Type B pancreatic cell (in vitro differentiated cells): ENCODE results near the gene SLC25A48. TPM values are rescaled to one million over a fixed set of nuclear protein-coding genes. Genes with fewer than 3 reads are reported as not detected.

ENCODE experiments used
- DNase-seq: peaks from one replicate; pipeline ENCODE4 v3.0.0; 2021; ENCODE audit warnings: mixed read lengths; ENCODE audit not compliant: unreplicated experiment; ENCODE audit errors: extremely low spot score
- H3K27ac Mint-ChIP-seq: 2 replicates; pipeline ENCODE4 v1.8.0; 2021; ENCODE audit warnings: mild to moderate bottlenecking, mixed read lengths
- H3K27me3 Mint-ChIP-seq: 2 replicates; pipeline ENCODE4 v1.8.0; 2021; ENCODE audit warnings: mixed read lengths
- H3K36me3 Mint-ChIP-seq: 2 replicates; pipeline ENCODE4 v1.8.0; 2021; ENCODE audit warnings: mixed read lengths
- H3K4me1 Mint-ChIP-seq: one replicate; pipeline ENCODE4 v1.8.0; 2021; ENCODE audit warnings: mixed read lengths; ENCODE audit not compliant: unreplicated experiment
- H3K4me3 Mint-ChIP-seq: 2 replicates; pipeline ENCODE4 v1.8.0; 2021; ENCODE audit warnings: mild to moderate bottlenecking, mixed read lengths
- H3K9me3 Mint-ChIP-seq: 2 replicates; pipeline ENCODE4 v1.8.0; 2021; ENCODE audit warnings: mixed read lengths
- CTCF ChIP-seq: fragments of 200-600 bp; sonication (generic); conservative IDR thresholded peaks from 2 replicates; pipeline ENCODE4 v1.5.0; 2021; ENCODE audit warnings: antibody characterized with exemption, mild to moderate bottlenecking
- total RNA-seq: library from RNA; stranded (reverse); gene quantifications from 2 replicates; pipeline ENCODE4 v1.2.1, GENCODE V29; 2021; ENCODE audit warnings: low replicate concordance

SLC25A48 gene
- total RNA-seq, 1 donor from 2014 or later = 8.2 TPM

- H3K27me3 Mint-ChIP-seq = peaks cover 63% of the 10 kb centered on the region
- H3K9me3 Mint-ChIP-seq = no peaks in the 10 kb centered on the region
- no peak overlapping the region for H3K27ac Mint-ChIP-seq
- no peak for DNase-seq
- TF ChIP-seq CTCF = no peak
- H3K36me3 Mint-ChIP-seq = no peaks in the 10 kb centered on the region
- no peak overlapping the region for H3K4me3 Mint-ChIP-seq
- H3K4me1 Mint-ChIP-seq = peaks cover 13% of the 10 kb centered on the region
Measured at GRCh38 chr5:135900276-135900675, 65.8 kb downstream of the SLC25A48 start.

GRCh38 chr5:135901633-135902032, 67.2 kb downstream of the SLC25A48 start:
- peaks cover 61% of the 10 kb centered on the region for H3K27me3 Mint-ChIP-seq
- H3K27ac Mint-ChIP-seq = no peak overlapping the region
- no peak for TF ChIP-seq CTCF
- H3K4me3 Mint-ChIP-seq = no peak overlapping the region
- DNase-seq = no peak
- H3K36me3 Mint-ChIP-seq = no peaks in the 10 kb centered on the region
- no peaks in the 10 kb centered on the region for H3K9me3 Mint-ChIP-seq
- H3K4me1 Mint-ChIP-seq = peaks cover 9% of the 10 kb centered on the region

GRCh38 chr5:135905144-135905543, 70.7 kb downstream of the SLC25A48 start:
- DNase-seq = no peak
- H3K36me3 Mint-ChIP-seq = no peaks in the 10 kb centered on the region
- peaks cover 60% of the 10 kb centered on the region for H3K27me3 Mint-ChIP-seq
- TF ChIP-seq CTCF = no peak
- no peaks in the 10 kb centered on the region for H3K9me3 Mint-ChIP-seq
- peaks cover 9% of the 10 kb centered on the region for H3K4me1 Mint-ChIP-seq
- no peak overlapping the region for H3K27ac Mint-ChIP-seq
- no peak overlapping the region for H3K4me3 Mint-ChIP-seq

GRCh38 chr5:135913713-135914626, 79.5 kb downstream of the SLC25A48 start:
- Mint-ChIP-seq H3K27me3 (peaks cover 92% of the 10 kb centered on the region), H3K4me3 (no peak overlapping the region), H3K36me3 (no peaks in the 10 kb centered on the region), H3K9me3 (no peaks in the 10 kb centered on the region), H3K27ac (no peak overlapping the region), H3K4me1 (no peaks in the 10 kb centered on the region)
- no peak for DNase-seq
- TF ChIP-seq CTCF = no peak

- no peak for DNase-seq
- Mint-ChIP-seq H3K36me3 (no peaks in the 10 kb centered on the region), H3K4me1 (no peaks in the 10 kb centered on the region), H3K27me3 (peaks cover 90% of the 10 kb centered on the region), H3K4me3 (no peak overlapping the region), H3K27ac (no peak overlapping the region), H3K9me3 (no peaks in the 10 kb centered on the region)
- no peak for TF ChIP-seq CTCF
Measured at GRCh38 chr5:135915466-135916001, 81.1 kb downstream of the SLC25A48 start.
